B cell (primary cell): Measurements from ENCODE around the gene KIDINS220. TPM values are rescaled to one million over a fixed set of nuclear protein-coding genes. Genes with fewer than 3 reads are reported as not detected.
"Not testable (repeated sequence)": the region's sequence is repeated elsewhere in the genome, so short reads cannot be mapped to it uniquely, and the experiment has no call there.

Experiments used
- ATAC-seq: fragments of 200-7000 bp; cut with Tn5 transposase; one replicate; pipeline ENCODE4 v1.10.0; 2021; ENCODE audit warnings: low read depth, mild to moderate bottlenecking, moderate number of reproducible peaks, moderate library complexity
- CTCF ChIA-PET: fragments of 350-600 bp; sonication (Branson Sonifier 250); formaldehyde crosslinking; loops from one replicate; lab custom pipeline; 2021; ENCODE audit warnings: antibody characterized with exemption, inconsistent platforms; lab: Charles Lee
- POLR2A ChIA-PET: fragments of 350-600 bp; sonication (Branson Sonifier 250); formaldehyde crosslinking; loops from one replicate; lab custom pipeline; 2021; ENCODE audit warnings: antibody characterized with exemption; lab: Charles Lee
- DNase-seq: peaks from one replicate; pipeline ENCODE4 v3.0.0; 2013
- H2AFZ ChIP-seq: 2 replicates; pipeline ENCODE4 v1.6.1; 2012; ENCODE audit warnings: mild to moderate bottlenecking, low read depth, low read length; ENCODE audit not compliant: insufficient read depth, poor library complexity, severe bottlenecking
- H3K27ac ChIP-seq, 2 donors: 1 replicate in 1 of 2; 2 replicates in 1 of 2; pipeline ENCODE4 v1.5.1; 2012 to 2013; ENCODE audit warnings: low read length in 2 of 2, mild to moderate bottlenecking in 2 of 2, moderate library complexity in 1 of 2
- H3K27me3 ChIP-seq, 4 experiments: fragments of 200-600 bp in 1 of 4; sonication (generic) in 1 of 4; replicated peaks in 1 of 4; 1 replicate in 2 of 4; 2 replicates in 2 of 4; pipeline versions ENCODE4 v1.6.1 to v1.7.0; 2013 to 2016; ENCODE audit warnings: low read length in 3 of 4, mild to moderate bottlenecking in 2 of 4, mixed read lengths in 1 of 4, moderate library complexity in 1 of 4; ENCODE audit not compliant: insufficient read depth in 4 of 4, control insufficient read depth in 3 of 4; ENCODE audit errors: control extremely low read depth in 1 of 4
- H3K36me3 ChIP-seq, 2 experiments: replicated peaks in 1 of 2; 1 replicate in 1 of 2; 2 replicates in 1 of 2; pipeline versions ENCODE4 v1.6.1 to v1.7.1; 2013; ENCODE audit warnings: low read length in 1 of 2; ENCODE audit not compliant: insufficient read depth in 2 of 2, control insufficient read depth in 1 of 2; ENCODE audit errors: control extremely low read depth in 1 of 2, extremely low read depth in 1 of 2
- H3K4me1 ChIP-seq, 2 donors: fragments of 200-600 bp in 1 of 2; sonication (generic) in 1 of 2; 1 replicate in 1 of 2; 2 replicates in 1 of 2; pipeline versions ENCODE4 v1.5.1 to v1.6.1; 2013 to 2017; ENCODE audit warnings: low read length in 2 of 2; ENCODE audit not compliant: control insufficient read depth in 2 of 2, insufficient read depth in 2 of 2
- H3K4me2 ChIP-seq: replicated peaks from 2 replicates; pipeline ENCODE3; 2012; ENCODE audit warnings: mild to moderate bottlenecking, low read depth, low read length; ENCODE audit not compliant: poor library complexity, severe bottlenecking
- H3K4me3 ChIP-seq, 5 experiments: fragments of 200-600 bp in 1 of 5; sonication (generic) in 1 of 5; 1 replicate in 3 of 5; 2 replicates in 2 of 5; pipeline versions ENCODE4 v1.5.1 to v1.7.0; 2011 to 2016; ENCODE audit warnings: low read length in 4 of 5, mild to moderate bottlenecking in 4 of 5, low read depth in 2 of 5, control low read depth in 1 of 5, moderate library complexity in 1 of 5; ENCODE audit not compliant: insufficient read depth in 1 of 5; ENCODE audit errors: control extremely low read depth in 1 of 5, extremely low read depth in 1 of 5
- H3K79me2 ChIP-seq: fragments of 200-600 bp; sonication (generic); one replicate; pipeline ENCODE4 v1.6.0; 2016; ENCODE audit warnings: low read length; ENCODE audit not compliant: control insufficient read depth, insufficient read depth
- H3K9ac ChIP-seq: fragments of 200-600 bp; sonication (generic); 2 replicates; pipeline ENCODE4 v1.6.1; 2017; ENCODE audit warnings: mild to moderate bottlenecking, low read length, moderate library complexity
- H3K9me3 ChIP-seq, 3 donors: one replicate each; pipeline versions ENCODE4 v1.6.1 to v1.7.1; 2013; ENCODE audit warnings: low read length in 2 of 3; ENCODE audit not compliant: control insufficient read depth in 2 of 3, insufficient read depth in 1 of 3; ENCODE audit errors: control extremely low read depth in 1 of 3
- H4K20me1 ChIP-seq: 2 replicates; pipeline ENCODE4 v1.6.0; 2012; ENCODE audit warnings: mild to moderate bottlenecking, low read length; ENCODE audit not compliant: insufficient read depth, control insufficient read depth, poor library complexity, severe bottlenecking
- H3K27ac Mint-ChIP-seq: one replicate; pipeline ENCODE4 v1.8.0; 2021; ENCODE audit warnings: mixed read lengths
- H3K27me3 Mint-ChIP-seq: one replicate; pipeline ENCODE4 v1.8.0; 2021; ENCODE audit warnings: mixed read lengths
- H3K4me1 Mint-ChIP-seq: one replicate; pipeline ENCODE4 v1.8.0; 2021; ENCODE audit warnings: mixed read lengths
- H3K4me3 Mint-ChIP-seq: one replicate; pipeline ENCODE4 v1.8.0; 2021; ENCODE audit warnings: mixed read lengths
- H3K9me3 Mint-ChIP-seq: one replicate; pipeline ENCODE4 v1.8.0; 2022; ENCODE audit warnings: mixed read lengths; ENCODE audit not compliant: insufficient read depth
- EZH2 ChIP-seq: IDR thresholded peaks from 2 replicates; pipeline ENCODE4 v1.6.1; 2012; ENCODE audit warnings: borderline replicate concordance, low read depth, mild to moderate bottlenecking, moderate library complexity, low read length; ENCODE audit not compliant: insufficient read depth, poor library complexity, severe bottlenecking
- WGBS: methylation state at CpG from one replicate; pipeline ENCODE4 v1.1.5; 2013; ENCODE audit warnings: missing lambda C conversion rate; ENCODE audit not compliant: insufficient coverage; 5-methylcytosine and 5-hydroxymethylcytosine counted together
- intact Hi-C: fragments of 100-400 bp; cut with micrococcal nuclease; formaldehyde crosslinking; loops from one replicate; pipeline ENCODE4 v1.10.0; 2022
- polyA plus RNA-seq: library from polyadenylated mRNA; depleted of rRNA; stranded (reverse); fragments of >200 nt; gene quantifications from 2 replicates; pipeline ENCODE4 v1.2.3, GENCODE V29; 2012
- total RNA-seq, 2 donors: library from RNA; stranded (reverse); fragments of 120-200 nt in 1 of 2; gene quantifications; 1 replicate in 1 of 2; 2 replicates in 1 of 2; pipeline versions ENCODE4 v1.2.3 to v1.2.4, GENCODE V29; 2013 to 2022
- TF ChIP-seq, protein P1 (sequence below): fragments of 200-600 bp; IDR thresholded peaks from one replicate; pipeline ENCODE4 v1.8.0; 2022; ENCODE audit warnings: antibody characterized with exemption, mild to moderate bottlenecking

The KIDINS220 gene
- total and polyA plus RNA-seq, 2 donors (not counting 1 experiment from before 2014, with no cell fraction given) = 12.5 to 36.6 TPM

DNA sequence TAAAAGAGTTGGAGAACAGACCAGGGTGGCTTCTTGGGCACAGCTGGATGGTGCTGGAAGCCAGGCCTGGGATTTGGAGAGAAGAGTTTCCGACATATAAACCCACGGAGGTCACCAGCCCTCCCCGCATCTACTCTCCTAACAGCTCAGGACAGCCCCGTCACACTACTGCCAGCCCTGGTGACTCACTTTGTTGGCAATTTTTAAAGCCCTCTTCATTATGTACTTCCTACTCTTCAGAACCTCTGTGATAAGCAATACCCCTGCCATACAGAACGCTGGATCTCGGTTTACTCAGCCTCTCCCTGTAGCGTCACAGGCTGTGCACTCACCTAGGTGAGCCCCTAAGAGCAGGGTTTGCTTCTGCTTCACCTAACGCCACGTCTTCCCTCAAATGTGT is 107.5 kb downstream of the KIDINS220 start:
- no peaks in the 10 kb centered on the region for H3K27me3 ChIP-seq
- no peak for TF ChIP-seq EZH2
- TF ChIP-seq, protein P1, sequence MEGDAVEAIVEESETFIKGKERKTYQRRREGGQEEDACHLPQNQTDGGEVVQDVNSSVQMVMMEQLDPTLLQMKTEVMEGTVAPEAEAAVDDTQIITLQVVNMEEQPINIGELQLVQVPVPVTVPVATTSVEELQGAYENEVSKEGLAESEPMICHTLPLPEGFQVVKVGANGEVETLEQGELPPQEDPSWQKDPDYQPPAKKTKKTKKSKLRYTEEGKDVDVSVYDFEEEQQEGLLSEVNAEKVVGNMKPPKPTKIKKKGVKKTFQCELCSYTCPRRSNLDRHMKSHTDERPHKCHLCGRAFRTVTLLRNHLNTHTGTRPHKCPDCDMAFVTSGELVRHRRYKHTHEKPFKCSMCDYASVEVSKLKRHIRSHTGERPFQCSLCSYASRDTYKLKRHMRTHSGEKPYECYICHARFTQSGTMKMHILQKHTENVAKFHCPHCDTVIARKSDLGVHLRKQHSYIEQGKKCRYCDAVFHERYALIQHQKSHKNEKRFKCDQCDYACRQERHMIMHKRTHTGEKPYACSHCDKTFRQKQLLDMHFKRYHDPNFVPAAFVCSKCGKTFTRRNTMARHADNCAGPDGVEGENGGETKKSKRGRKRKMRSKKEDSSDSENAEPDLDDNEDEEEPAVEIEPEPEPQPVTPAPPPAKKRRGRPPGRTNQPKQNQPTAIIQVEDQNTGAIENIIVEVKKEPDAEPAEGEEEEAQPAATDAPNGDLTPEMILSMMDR = no peak
- H3K27ac ChIP-seq = no peak overlapping the region
- no peaks in the 10 kb centered on the region for H3K4me1 Mint-ChIP-seq
- ChIA-PET POLR2A (no interaction called here), CTCF (no interaction called here)
- intact Hi-C loops = no loop called here
- no peak overlapping the region for H2AFZ ChIP-seq
- H3K9ac ChIP-seq = no peak overlapping the region
- H3K36me3 ChIP-seq = peaks cover 7 to 46% of the 10 kb centered on the region in 2 experiments
- no peak overlapping the region for H3K4me2 ChIP-seq
- no peaks in the 10 kb centered on the region for H3K79me2 ChIP-seq
- no peaks in the 10 kb centered on the region for H3K9me3 ChIP-seq
- H3K4me1 ChIP-seq = no peaks in the 10 kb centered on the region
- no peaks in the 10 kb centered on the region for H3K9me3 Mint-ChIP-seq
- no peaks in the 10 kb centered on the region for H4K20me1 ChIP-seq
- H3K4me3 Mint-ChIP-seq = no peak overlapping the region
- ATAC-seq (no peak), DNase-seq (no peak)
- no peak overlapping the region for H3K4me3 ChIP-seq
- H3K27ac Mint-ChIP-seq = no peak overlapping the region
- 99% methylated on average over 8 of the region's 9 CpGs for WGBS
- no peaks in the 10 kb centered on the region for H3K27me3 Mint-ChIP-seq

DNA sequence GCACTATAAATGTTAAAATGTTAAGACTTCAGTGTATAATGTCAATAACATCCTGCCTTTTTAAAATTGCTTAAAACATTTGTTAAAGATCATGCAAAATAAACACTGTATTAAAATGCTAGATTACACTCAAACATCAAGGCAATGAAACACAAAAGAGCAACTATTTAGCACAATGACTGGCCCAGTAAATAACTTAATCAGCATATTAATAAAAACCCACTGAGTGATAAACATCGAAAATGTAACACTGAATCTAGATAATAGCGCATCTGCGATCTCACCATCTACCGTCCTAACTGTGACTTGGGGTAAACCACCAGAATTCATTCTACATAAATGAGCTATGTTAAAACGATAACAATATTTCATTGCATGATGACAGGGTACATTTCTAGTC is 108.3 kb downstream of the KIDINS220 start:
- ATAC-seq, H3K27ac ChIP-seq, H3K79me2 ChIP-seq, H3K4me3 Mint-ChIP-seq, H3K27me3 Mint-ChIP-seq, H3K9me3 Mint-ChIP-seq, H3K9me3 ChIP-seq, H3K4me3 ChIP-seq, H4K20me1 ChIP-seq, H3K27me3 ChIP-seq, H3K9ac ChIP-seq, H3K4me2 ChIP-seq, H3K4me1 ChIP-seq, H3K4me1 Mint-ChIP-seq, H2AFZ ChIP-seq, DNase-seq, POLR2A ChIA-PET, H3K27ac Mint-ChIP-seq, intact Hi-C loops: not testable (repeated sequence)
- WGBS = 100% methylated on average over 1 of the region's 5 CpGs
- CTCF ChIA-PET = interaction anchor here (0.6 kb wide), 1 partner anchor 854 kb away, joined by 3 read pairs; no protein-coding TSS in a partner anchor
- H3K36me3 ChIP-seq = peaks cover 7 to 44% of the 10 kb centered on the region in 2 experiments
